PC-3 (cell line): Measurements from ENCODE around the gene SLC17A5. TPM values are rescaled to one million over a fixed set of nuclear protein-coding genes. Genes with fewer than 3 reads are reported as not detected.

ENCODE experiments used
- ATAC-seq: fragments of 200-7000 bp; cut with Tn5 transposase; 2 replicates; pipeline ENCODE4 v1.9.1; 2020; ENCODE audit warnings: mild to moderate bottlenecking, moderate library complexity
- BruUV-seq: library from RNA; stranded (reverse); fragments of 400-500 nt; replicated peaks from 2 replicates; lab custom pipeline; 2021; lab: Mats Ljungman, UMichigan
- CTCF ChIA-PET: fragments of 300-600 bp; sonication (Branson Sonifier 250); formaldehyde crosslinking; loops from one replicate; lab custom pipeline; 2022; ENCODE audit warnings: antibody characterized with exemption; lab: Charles Lee
- POLR2A ChIA-PET: fragments of 300-600 bp; sonication (Branson Sonifier 250); formaldehyde crosslinking; loops from one replicate; lab custom pipeline; 2022; ENCODE audit warnings: antibody characterized with exemption; ENCODE audit not compliant: unreplicated experiment; lab: Charles Lee
- DNase-seq: peaks from one replicate; pipeline ENCODE4 v3.0.0-alpha.2; 2015
- H2AFZ ChIP-seq: fragments of 300-600 bp; sonication (generic); 2 replicates; pipeline ENCODE4 v1.6.0; 2016; ENCODE audit warnings: antibody characterized with exemption, low read length
- H3F3A ChIP-seq: fragments of 300-600 bp; sonication (generic); one replicate; pipeline ENCODE4 v1.6.0; 2017; ENCODE audit warnings: antibody characterized with exemption, low read length, control low read depth, mild to moderate bottlenecking; ENCODE audit not compliant: unreplicated experiment
- H3K27ac ChIP-seq: fragments of 300-600 bp; sonication (generic); 2 replicates; pipeline ENCODE4 v1.5.1; 2016; ENCODE audit warnings: mild to moderate bottlenecking, low read length
- H3K27me3 ChIP-seq: fragments of 300-600 bp; sonication (generic); 2 replicates; pipeline ENCODE4 v1.6.1; 2016; ENCODE audit warnings: low read length, mixed read lengths
- H3K36me3 ChIP-seq: fragments of 300-600 bp; sonication (generic); 2 replicates; pipeline ENCODE4 v1.6.1; 2016; ENCODE audit warnings: low read depth, mixed run types, low read length, mixed read lengths
- H3K4me1 ChIP-seq: fragments of 300-600 bp; sonication (generic); 2 replicates; pipeline ENCODE4 v1.5.1; 2016; ENCODE audit warnings: low read length; ENCODE audit not compliant: insufficient read depth
- H3K4me2 ChIP-seq: fragments of 300-600 bp; sonication (generic); 2 replicates; pipeline ENCODE4 v1.6.0; 2016; ENCODE audit warnings: low read length
- H3K4me3 ChIP-seq: fragments of 300-600 bp; sonication (generic); 2 replicates; pipeline ENCODE4 v1.5.1; 2016; ENCODE audit warnings: mild to moderate bottlenecking, low read length, mixed read lengths
- H3K79me2 ChIP-seq: fragments of 300-600 bp; sonication (generic); 2 replicates; pipeline ENCODE4 v1.6.1; 2017; ENCODE audit warnings: low read length, mixed read lengths
- H3K9ac ChIP-seq: fragments of 300-600 bp; sonication (generic); 2 replicates; pipeline ENCODE4 v1.6.0; 2016; ENCODE audit warnings: mild to moderate bottlenecking, low read length
- H3K9me2 ChIP-seq: fragments of 300-600 bp; sonication (generic); replicated peaks from 2 replicates; pipeline ENCODE4 v1.6.1; 2016; ENCODE audit warnings: mixed run types, low read length, mixed read lengths
- H3K9me3 ChIP-seq: fragments of 300-600 bp; sonication (generic); 2 replicates; pipeline ENCODE4 v1.6.1; 2016; ENCODE audit warnings: low read length, mixed read lengths
- H4K20me1 ChIP-seq: fragments of 300-600 bp; sonication (generic); 2 replicates; pipeline ENCODE4 v1.6.1; 2016; ENCODE audit warnings: low read length, mixed read lengths
- CTCF ChIP-seq: fragments of 300-600 bp; sonication (generic); conservative IDR thresholded peaks from 2 replicates; pipeline ENCODE4 v1.5.1; 2017; ENCODE audit warnings: antibody characterized with exemption, low read depth, mild to moderate bottlenecking, low read length
- EZH2 ChIP-seq: fragments of 300-600 bp; sonication (generic); IDR thresholded peaks from one replicate; pipeline ENCODE4 v1.6.1; 2017; ENCODE audit warnings: antibody characterized with exemption, mild to moderate bottlenecking, low read length; ENCODE audit not compliant: unreplicated experiment
- EZH2phosphoT487 ChIP-seq: fragments of 300-600 bp; sonication (generic); IDR thresholded peaks from 2 replicates; pipeline ENCODE4 v1.6.1; 2018; ENCODE audit warnings: mild to moderate bottlenecking, antibody characterized with exemption, low read length, borderline replicate concordance
- intact Hi-C: fragments of 100-400 bp; cut with micrococcal nuclease; formaldehyde crosslinking; loops from 2 replicates; pipeline ENCODE4 v1.9.0; 2023
- total RNA-seq: library from RNA; depleted of rRNA; stranded (reverse); fragments of >200 nt; gene quantifications from 2 replicates; pipeline ENCODE4 v1.2.3, GENCODE V29; 2014

The SLC17A5 gene
- total RNA-seq, 1 experiment from 2014 or later: 5.2 TPM

GRCh38 chr6:73610444-73611275 is 43.1 kb downstream of the SLC17A5 start:
- Histone ChIP-seq H3K79me2 (no peaks in the 10 kb centered on the region), H3K9ac (no peak overlapping the region), H2AFZ (peak overlapping the region; percentile 40; the same call in 1 of the 2 replicates), H3K27me3 (no peaks in the 10 kb centered on the region), H3K9me3 (no peaks in the 10 kb centered on the region), H3K36me3 (no peaks in the 10 kb centered on the region), H3K27ac (no peak overlapping the region), H3K9me2 (no peaks in the 10 kb centered on the region), H4K20me1 (no peaks in the 10 kb centered on the region), H3F3A (no peaks in the 10 kb centered on the region), H3K4me1 (no peaks in the 10 kb centered on the region), H3K4me2 (no peak overlapping the region), H3K4me3 (no peak overlapping the region)
- DNase-seq (peak; percentile 76), ATAC-seq (peak; percentile 64)
- BruUV-seq: no TSS peak
- intact Hi-C loops: loop anchor here (1.0 to 2.0 kb wide), 2 partner anchors 30 to 95 kb away; no protein-coding TSS in a partner anchor
- CTCF ChIA-PET: interaction anchor here (0.5 kb wide), 1 partner anchor 117 kb away, joined by 4 read pairs; no protein-coding TSS in a partner anchor
- POLR2A ChIA-PET: interaction anchor here (0.7 kb wide), 1 partner anchor 163 kb away, joined by 9 read pairs; no protein-coding TSS in a partner anchor
- TF ChIP-seq CTCF (peak; percentile 67), EZH2 (no peak)

- H4K20me1 ChIP-seq: no peaks in the 10 kb centered on the region
- no peaks in the 10 kb centered on the region for H3F3A ChIP-seq
- CTCF ChIA-PET: no interaction called here
- TF ChIP-seq EZH2phosphoT487: no peak
- TF ChIP-seq EZH2: no peak
- TF ChIP-seq CTCF: no peak
- no peaks in the 10 kb centered on the region for H3K36me3 ChIP-seq
- H3K9me3 ChIP-seq: no peaks in the 10 kb centered on the region
- no TSS peak for BruUV-seq
- no peak overlapping the region for H3K27ac ChIP-seq
- no peaks in the 10 kb centered on the region for H3K9me2 ChIP-seq
- DNase-seq: no peak
- POLR2A ChIA-PET: no interaction called here
- no peaks in the 10 kb centered on the region for H3K27me3 ChIP-seq
- no peak overlapping the region for H3K4me2 ChIP-seq
- no peak overlapping the region for H2AFZ ChIP-seq
- H3K9ac ChIP-seq: no peak overlapping the region
- H3K4me3 ChIP-seq: no peak overlapping the region
- ATAC-seq: no peak
- no peaks in the 10 kb centered on the region for H3K79me2 ChIP-seq
- no peaks in the 10 kb centered on the region for H3K4me1 ChIP-seq
- intact Hi-C loops: no loop called here
Observed at GRCh38 chr6:73608761-73609160, 45.0 kb downstream of the SLC17A5 start.

- CTCF ChIA-PET: no interaction called here
- DNase-seq (peak; percentile 36), ATAC-seq (no peak)
- Histone ChIP-seq H3K4me2 (no peak overlapping the region), H3K9me3 (no peaks in the 10 kb centered on the region), H3K9me2 (no peaks in the 10 kb centered on the region), H3K4me1 (no peaks in the 10 kb centered on the region), H3K36me3 (no peaks in the 10 kb centered on the region), H3K27me3 (no peaks in the 10 kb centered on the region), H3K4me3 (no peak overlapping the region), H3K27ac (no peak overlapping the region), H3K79me2 (no peaks in the 10 kb centered on the region), H4K20me1 (no peaks in the 10 kb centered on the region), H3F3A (no peaks in the 10 kb centered on the region), H3K9ac (no peak overlapping the region), H2AFZ (no peak overlapping the region)
- POLR2A ChIA-PET: no interaction called here
- intact Hi-C loops: no loop called here
- no TSS peak for BruUV-seq
- TF ChIP-seq EZH2phosphoT487 (no peak), CTCF (no peak), EZH2 (no peak)
Observed at GRCh38 chr6:73606428-73606827, 47.4 kb downstream of the SLC17A5 start.
